ENCODE results near the gene MED13L. TPM values are rescaled to one million over a fixed set of nuclear protein-coding genes. Genes with fewer than 3 reads are reported as not detected.
A peak's percentile ranks its signal among the peaks of the same experiment; 100 is the strongest.

Gene MED13L
- polyA plus RNA-seq, 1 donor (not counting 4 experiments of a cell fraction or from before 2014, with no cell fraction given), result 31.7 TPM

- H3K4me1 ChIP-seq (ENCODE audit: control insufficient read depth, extremely low read depth, insufficient read depth, low read length), result no peaks in the 10 kb centered on the region
- no peaks in the 10 kb centered on the region for H4K20me1 ChIP-seq (ENCODE audit: control insufficient read depth, extremely low read depth, insufficient read depth, low read length)
- no peak overlapping the region for H3K9ac ChIP-seq (ENCODE audit: control insufficient read depth, extremely low read depth, insufficient read depth, low read length)
- no peaks in the 10 kb centered on the region for H3K9me1 ChIP-seq (ENCODE audit: control insufficient read depth, extremely low read depth, insufficient read depth, low read length)
- TF ChIP-seq EZH2 (IDR thresholded peaks at IDR 0.05; ENCODE audit: low read length) (no peak), CTCF (optimal IDR thresholded peaks at IDR 0.05 in 1 of 3, IDR thresholded peaks at IDR 0.05 in 1 of 3, conservative IDR thresholded peaks at IDR 0.05 in 1 of 3; ENCODE audit: extremely low read depth in 1 of 3, insufficient read depth in 2 of 3, low read length in 3 of 3) (no peak)
- H3K4me2 ChIP-seq (ENCODE audit: control insufficient read depth, extremely low read depth, insufficient read depth, low read depth, low read length), result no peak overlapping the region
- H2AFZ ChIP-seq (ENCODE audit: control insufficient read depth, low read length), result no peak overlapping the region
- no peak overlapping the region for H3K27ac ChIP-seq (ENCODE audit: control insufficient read depth, insufficient read depth, low read length)
- H3K79me2 ChIP-seq (ENCODE audit: control insufficient read depth, insufficient read depth, low read length), result no peaks in the 10 kb centered on the region
- no peak for DNase-seq (ENCODE audit: low read depth, low spot score)
- no peak for FAIRE-seq
- peaks cover 25 to 26% of the 10 kb centered on the region in 2 experiments for H3K36me3 ChIP-seq (ENCODE audit: control insufficient read depth in 2 of 2, extremely low read depth in 1 of 2, insufficient read depth in 2 of 2, low read length in 2 of 2)
- no peaks in the 10 kb centered on the region for H3K27me3 ChIP-seq (ENCODE audit: control insufficient read depth, extremely low read depth, insufficient read depth, low read length)
- dilution Hi-C loops (cut with MboI; ENCODE audit: extremely low pct_ligation_motif_present, low sequenced_read_pairs), result no loop called here
- no peak overlapping the region for H3K4me3 ChIP-seq (ENCODE audit: control insufficient read depth in 2 of 3, extremely low read depth in 1 of 3, insufficient read depth in 2 of 3, low read depth in 1 of 3, low read length in 3 of 3)
- no peaks in the 10 kb centered on the region for H3K9me3 ChIP-seq (ENCODE audit: control insufficient read depth, low read depth, low read length)
These were observed 267.0 kb downstream of the MED13L start for GRCh38 chr12:116010467-116010866.

GRCh38 chr12:116009805-116010204 lies 267.7 kb downstream of the MED13L start:
- H2AFZ ChIP-seq (ENCODE audit: control insufficient read depth, low read length), result no peak overlapping the region
- no peak overlapping the region for H3K9ac ChIP-seq (ENCODE audit: control insufficient read depth, extremely low read depth, insufficient read depth, low read length)
- no peaks in the 10 kb centered on the region for H3K79me2 ChIP-seq (ENCODE audit: control insufficient read depth, insufficient read depth, low read length)
- no peaks in the 10 kb centered on the region for H3K9me3 ChIP-seq (ENCODE audit: control insufficient read depth, low read depth, low read length)
- peaks cover 24 to 25% of the 10 kb centered on the region in 2 experiments for H3K36me3 ChIP-seq (ENCODE audit: control insufficient read depth in 2 of 2, extremely low read depth in 1 of 2, insufficient read depth in 2 of 2, low read length in 2 of 2)
- H4K20me1 ChIP-seq (ENCODE audit: control insufficient read depth, extremely low read depth, insufficient read depth, low read length), result no peaks in the 10 kb centered on the region
- no peak overlapping the region for H3K4me3 ChIP-seq (ENCODE audit: control insufficient read depth in 2 of 3, extremely low read depth in 1 of 3, insufficient read depth in 2 of 3, low read depth in 1 of 3, low read length in 3 of 3)
- no peak for TF ChIP-seq EZH2 (IDR thresholded peaks at IDR 0.05; ENCODE audit: low read length)
- peak; percentile 18 to 42 (median 28) for TF ChIP-seq CTCF (optimal IDR thresholded peaks at IDR 0.05 in 1 of 3, IDR thresholded peaks at IDR 0.05 in 1 of 3, conservative IDR thresholded peaks at IDR 0.05 in 1 of 3; ENCODE audit: extremely low read depth in 1 of 3, insufficient read depth in 2 of 3, low read length in 3 of 3)
- dilution Hi-C loops (cut with MboI; ENCODE audit: extremely low pct_ligation_motif_present, low sequenced_read_pairs), result no loop called here
- H3K27me3 ChIP-seq (ENCODE audit: control insufficient read depth, extremely low read depth, insufficient read depth, low read length), result no peaks in the 10 kb centered on the region
- H3K27ac ChIP-seq (ENCODE audit: control insufficient read depth, insufficient read depth, low read length), result no peak overlapping the region
- H3K4me2 ChIP-seq (ENCODE audit: control insufficient read depth, extremely low read depth, insufficient read depth, low read depth, low read length), result no peak overlapping the region
- FAIRE-seq, result no peak
- DNase-seq (ENCODE audit: low read depth, low spot score), result no peak
- no peaks in the 10 kb centered on the region for H3K9me1 ChIP-seq (ENCODE audit: control insufficient read depth, extremely low read depth, insufficient read depth, low read length)
- H3K4me1 ChIP-seq (ENCODE audit: control insufficient read depth, extremely low read depth, insufficient read depth, low read length), result no peaks in the 10 kb centered on the region

Measured in keratinocyte (primary cell).